ENCODE data around the gene ARHGAP30.
"Not testable (repeated sequence)": the region's sequence is repeated elsewhere in the genome, so short reads cannot be mapped to it uniquely, and the experiment has no call there.

ARHGAP30 gene

DNA sequence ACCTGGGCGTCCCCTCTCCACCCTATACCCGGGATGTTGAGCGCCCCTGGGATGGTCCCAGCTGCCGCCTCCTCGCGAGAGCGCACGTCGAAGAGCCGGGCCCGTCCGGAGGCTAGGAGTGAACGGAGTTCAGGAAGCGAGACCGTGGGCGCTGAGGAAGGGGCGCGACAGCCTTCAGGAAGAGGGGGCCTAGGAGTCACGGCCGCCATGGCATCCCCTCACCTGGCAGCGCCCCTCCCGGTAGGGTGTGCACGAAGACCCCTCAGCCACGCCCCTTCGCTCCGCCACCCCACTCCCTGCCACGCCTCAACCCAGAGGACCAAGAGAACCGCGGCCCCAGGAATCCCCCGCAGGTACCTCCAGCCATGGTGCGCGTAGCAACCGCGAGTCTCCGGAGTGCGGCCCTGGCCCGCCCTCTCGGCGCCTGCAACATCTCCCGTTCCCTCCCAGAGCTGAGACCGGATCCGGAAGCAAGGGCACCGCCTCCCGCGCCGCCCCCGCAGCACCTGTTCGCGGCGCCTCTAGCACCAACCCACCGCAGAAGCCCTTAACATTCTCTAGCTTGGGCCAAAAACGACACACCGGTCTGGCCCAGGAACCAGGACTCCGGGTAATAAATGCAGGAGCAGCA is 31.1 kb downstream of the ARHGAP30 start, which contains the start of gene TSTD1:
Gene TSTD1 (minus strand): TSS at position 442 of the 631 bp plus-strand sequence. CDS start 75 bp downstream, at position 367.
- DNase-seq (ENCODE audit: low read depth in 2 of 2) = no peak

DNA sequence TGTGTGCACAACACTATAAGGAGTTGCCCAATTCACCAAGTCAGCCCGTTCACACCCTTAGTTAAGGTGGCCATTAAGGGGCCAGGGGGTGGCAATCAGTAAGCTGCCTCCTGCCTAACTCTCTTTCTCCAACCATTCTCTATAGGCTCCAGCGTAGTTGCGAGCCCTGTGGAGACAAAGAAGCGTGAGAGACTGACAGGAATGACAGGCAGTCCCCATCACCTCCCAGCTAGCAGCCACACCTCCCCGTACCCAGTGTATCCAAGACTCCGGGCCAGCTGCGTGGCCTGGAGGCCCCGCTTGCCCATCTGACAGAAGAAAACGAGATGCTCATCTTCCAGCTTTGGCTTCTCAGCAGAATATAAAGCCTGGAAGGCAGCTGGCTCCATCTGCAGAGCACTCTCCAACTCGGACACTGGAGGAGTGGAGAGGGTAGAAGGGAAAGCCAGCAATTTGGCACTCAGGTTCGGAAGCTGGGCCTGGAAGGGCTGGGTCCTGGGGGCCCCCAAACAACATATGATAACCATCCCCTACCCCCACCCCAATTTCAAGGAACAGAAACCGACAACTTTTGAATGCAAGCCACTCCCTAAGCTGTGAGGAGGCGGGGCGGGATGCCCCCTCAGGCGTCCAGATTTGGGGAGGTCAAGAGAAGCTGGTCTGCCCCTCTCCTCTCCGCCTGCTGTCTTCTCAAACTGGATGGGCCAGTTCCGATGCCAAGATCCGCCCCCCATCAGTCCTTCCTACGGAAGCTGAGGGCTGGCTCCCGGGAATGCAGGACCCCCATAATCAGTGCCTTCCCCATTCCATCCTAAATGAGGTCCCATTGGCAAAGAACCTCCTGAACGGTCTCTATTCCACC is 31.8 kb downstream of the ARHGAP30 start:
- no peak for DNase-seq (ENCODE audit: low read depth in 2 of 2)

DNA sequence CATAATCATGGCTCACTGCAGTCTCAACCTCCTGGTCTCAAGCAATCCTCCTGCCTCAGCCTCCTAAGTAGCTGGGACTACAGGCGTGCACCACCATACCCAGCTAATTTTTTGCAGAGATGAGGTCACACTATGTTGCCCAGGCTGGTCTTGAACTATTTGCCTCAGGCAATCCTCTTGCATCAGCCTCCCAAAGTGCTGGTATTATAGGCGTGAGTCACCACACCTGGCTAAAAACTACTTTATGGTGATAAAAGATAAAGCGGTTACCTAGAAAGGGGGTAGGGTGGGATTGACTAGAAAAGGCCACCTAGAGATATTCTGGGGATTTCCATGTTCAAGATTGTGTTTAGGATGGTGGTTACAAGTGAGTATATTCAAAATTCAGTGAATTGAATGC is 35.9 kb downstream of the ARHGAP30 start:
- no peak for DNase-seq (ENCODE audit: low read depth in 2 of 2)

DNA sequence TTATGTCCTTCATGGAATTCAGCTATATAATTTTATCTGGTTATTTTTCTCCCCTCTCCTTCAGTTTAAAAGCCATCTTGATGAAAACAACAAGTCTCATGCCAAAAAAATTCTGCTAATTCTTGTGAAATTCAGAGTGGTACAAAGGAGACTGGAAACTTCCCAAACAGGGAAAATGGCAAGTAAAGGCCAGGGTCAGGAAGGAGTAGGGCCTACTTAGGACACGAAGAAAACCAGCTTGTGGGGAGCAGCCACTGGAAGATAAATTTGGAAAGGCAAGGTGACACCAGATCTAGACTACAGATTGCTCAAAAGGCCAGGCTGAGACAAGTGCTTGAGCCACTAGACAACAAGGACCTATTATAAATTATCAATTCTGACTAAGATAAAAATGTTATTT is 37.3 kb downstream of the ARHGAP30 start:
- DNase-seq (ENCODE audit: low read depth in 2 of 2) = no peak

DNA sequence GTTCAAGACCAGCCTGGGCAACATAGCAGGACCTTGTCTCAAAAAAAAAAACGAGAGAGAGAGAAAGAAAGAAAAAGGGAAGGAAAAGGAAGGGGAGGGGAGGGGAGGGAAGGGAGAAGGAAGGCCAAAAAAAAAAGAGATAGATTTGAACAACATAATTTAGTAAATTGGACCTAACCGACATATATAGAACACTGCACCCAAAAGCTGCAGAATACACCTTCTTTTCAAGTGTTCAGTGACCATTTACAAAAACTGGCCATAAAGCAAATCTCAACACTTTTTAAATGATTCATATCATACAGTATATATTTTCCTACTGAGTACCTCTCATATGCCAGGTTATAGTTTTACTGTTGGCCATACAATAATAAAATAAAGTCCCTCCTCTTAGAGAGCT is 37.8 kb downstream of the ARHGAP30 start:
- no peak for DNase-seq (ENCODE audit: low read depth in 2 of 2)

DNA sequence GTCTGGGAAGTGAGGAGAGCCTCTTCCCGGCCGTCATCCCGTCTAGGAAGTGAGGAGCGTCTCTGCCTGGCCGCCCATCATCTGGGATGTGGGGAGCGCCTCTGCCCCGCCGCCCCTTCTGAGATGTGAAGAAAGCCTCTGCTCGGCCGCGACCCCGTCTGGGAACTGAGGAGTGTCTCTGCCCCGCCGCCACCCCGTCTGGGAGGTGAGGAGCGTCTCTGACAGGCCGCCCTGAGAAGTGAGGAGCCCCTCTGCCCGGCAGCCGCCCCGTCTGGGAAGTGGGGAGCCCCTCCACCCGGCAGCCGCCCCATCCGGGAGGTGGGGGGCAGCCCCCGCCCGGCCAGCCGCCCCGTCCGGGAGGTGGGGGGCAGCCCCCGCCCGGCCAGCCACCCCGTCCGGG is 40.2 kb downstream of the ARHGAP30 start:
- DNase-seq (ENCODE audit: low read depth in 2 of 2) = not testable (repeated sequence)

DNA sequence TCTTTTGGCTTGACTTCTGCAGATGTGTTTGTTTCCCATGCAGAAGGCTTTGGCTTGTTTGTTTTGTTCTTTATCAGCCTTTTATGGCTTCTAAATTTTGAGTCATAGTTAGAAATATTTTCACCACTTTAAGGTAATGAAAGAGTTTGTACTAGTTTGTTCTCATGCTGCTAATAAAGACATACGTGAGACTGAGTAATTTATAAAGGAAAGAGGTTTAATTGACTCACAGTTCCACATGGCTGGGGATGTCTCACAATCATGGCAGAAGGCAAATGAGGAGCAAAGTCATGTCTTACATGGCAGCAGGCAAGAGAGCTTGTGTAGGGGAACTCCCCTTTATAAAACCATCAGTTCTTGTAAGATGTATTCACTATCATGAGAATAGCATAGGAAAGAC is 42.7 kb downstream of the ARHGAP30 start:
- DNase-seq (ENCODE audit: low read depth in 2 of 2) = not testable (repeated sequence)

DNA sequence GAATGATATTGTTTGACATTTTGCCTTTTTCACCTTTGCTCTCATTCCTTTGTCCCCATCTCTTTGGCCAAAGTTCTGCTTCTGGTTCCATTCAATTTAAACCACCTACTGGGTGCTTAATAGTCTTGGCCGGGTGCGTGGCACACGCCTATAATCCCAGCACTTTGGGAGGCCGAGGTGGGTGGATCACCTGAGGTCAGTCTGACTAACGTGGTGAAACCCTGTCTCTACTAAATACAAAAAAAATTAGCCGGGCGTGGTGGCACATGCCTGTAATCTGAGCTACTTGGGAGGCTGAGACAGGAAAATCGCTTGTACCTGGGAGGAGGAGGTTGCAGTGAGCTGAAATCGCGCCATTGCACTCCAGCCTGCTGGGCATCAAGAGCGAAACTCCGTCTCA is 47.3 kb downstream of the ARHGAP30 start:
- not testable (repeated sequence) for DNase-seq (ENCODE audit: low read depth in 2 of 2)

DNA sequence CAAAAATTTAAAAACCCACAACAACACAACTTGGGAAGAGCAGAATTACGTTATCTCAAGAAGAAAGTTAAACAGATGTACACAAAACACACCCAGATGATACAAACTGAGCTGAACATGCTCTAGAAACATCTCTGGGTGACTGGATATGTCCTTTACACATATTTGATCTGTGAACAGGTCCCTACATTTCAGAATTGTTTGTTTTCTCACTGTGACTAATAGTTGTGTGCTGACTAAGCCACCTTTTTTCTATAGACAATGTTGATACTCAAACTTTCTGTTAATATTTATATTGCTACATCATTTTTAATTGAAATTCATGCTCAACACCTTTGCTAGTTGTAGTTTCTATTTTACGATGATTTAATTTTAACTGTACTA is 47.7 kb downstream of the ARHGAP30 start:
- DNase-seq (ENCODE audit: low read depth in 2 of 2) = no peak

DNA sequence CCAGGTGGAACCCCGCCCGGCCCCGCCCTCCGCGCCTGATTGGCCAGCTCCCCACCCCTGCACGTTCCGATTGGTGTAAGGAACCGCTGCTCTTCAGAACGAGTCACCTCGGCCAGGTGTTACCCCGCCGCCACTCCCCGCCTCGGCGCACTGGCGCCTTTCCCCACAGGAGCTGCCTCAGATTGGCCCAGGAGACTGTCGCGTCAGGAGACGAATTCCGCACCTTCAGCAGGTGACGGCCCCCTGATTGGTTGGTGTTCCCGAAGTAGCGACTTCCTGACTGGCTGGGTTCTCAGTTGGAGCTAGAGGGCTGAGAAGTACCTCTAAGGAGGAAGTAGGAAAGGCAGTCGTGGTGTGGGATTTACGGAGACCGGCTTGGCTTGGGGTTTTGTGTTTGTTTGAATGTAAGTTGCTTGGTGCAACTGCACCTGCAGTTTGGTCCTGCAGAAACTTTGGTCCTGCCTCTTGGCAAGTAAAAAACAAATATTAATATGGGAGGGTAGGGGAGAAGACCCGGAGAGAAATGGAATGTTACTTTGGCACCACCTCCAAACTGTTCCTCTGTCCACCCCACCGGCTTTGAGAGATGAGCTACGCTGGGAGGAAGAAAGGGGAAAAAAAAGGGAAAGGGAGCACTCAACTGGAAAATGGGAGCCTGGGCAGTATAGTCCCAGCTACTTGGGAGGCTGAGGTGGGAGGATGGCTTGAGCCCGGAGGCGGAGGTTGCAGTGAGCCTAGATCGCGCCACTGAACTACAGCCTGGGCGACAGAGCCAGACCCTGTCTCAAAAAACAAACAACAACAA is 48.3 kb downstream of the ARHGAP30 start:
- DNase-seq (ENCODE audit: low read depth in 2 of 2) = no peak

DNA sequence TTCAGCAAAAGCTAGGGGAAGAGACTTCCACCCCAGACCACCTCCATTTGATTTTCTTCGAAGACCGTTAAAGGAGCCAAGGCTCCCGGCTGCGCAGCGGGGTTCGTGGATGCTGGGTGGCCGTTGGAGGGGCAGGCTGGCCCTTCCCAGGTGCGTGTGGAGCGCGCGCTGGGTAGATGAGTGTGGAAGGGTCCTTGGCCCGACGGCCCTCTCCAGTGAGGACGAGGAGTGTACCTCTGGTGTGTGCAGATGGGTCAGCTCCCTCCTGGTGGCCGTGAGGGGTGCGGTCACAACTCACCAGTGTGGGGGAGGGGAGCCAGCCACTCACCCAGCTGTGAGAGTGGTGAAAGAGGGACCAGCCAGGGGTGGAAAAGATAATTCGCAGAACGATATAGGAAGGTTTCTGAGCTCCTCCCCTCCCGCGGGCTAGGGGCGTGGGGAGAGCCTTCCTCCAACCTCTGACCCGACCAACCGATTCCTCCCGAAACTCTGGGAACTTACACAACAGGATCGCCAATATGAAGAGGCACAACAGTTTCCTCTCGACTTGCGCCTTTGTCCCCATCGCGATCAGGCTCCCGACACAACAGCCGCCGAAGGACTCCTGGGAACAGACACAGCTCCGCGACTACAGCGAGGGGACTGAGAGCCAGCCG is 49.1 kb downstream of the ARHGAP30 start, which contains the start of gene F11R:
Gene F11R (minus strand): TSS at position 644 of the 656 bp plus-strand sequence. CDS start 79 bp downstream, at position 565.
- no peak for DNase-seq (ENCODE audit: low read depth in 2 of 2)

DNA sequence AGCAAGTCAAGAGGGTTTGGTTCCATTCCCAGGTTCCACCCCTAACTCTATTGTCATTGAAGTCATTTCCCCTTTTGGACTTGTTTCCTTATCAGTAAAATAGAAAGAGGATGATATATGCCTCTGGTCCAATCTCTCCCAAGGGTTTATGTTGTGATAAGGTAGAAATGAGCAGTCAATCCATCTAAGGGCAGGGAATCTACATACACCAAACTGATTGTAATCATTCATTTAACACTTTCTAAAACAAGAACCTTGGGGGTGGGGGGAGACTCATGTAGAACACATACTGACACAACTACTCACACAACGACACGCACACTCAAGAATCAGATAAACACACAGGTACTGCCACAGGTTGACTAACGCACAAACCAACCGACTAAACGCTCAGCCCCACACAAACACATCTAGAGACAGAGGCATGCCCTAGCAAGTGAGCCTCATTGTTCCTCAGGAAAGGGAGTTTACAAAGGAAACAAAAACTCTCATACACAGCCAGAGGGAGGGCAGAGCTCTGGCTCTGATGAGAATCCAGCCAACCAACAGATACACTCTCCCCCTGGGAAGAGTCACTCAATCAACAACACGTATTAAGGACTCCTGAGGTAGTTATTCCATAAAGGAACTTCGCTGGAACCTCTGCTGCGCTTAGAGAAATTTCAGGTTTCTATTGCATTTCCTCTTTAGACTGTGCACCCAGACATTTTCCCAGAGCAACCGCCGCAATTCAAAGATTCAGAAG is 49.8 kb downstream of the ARHGAP30 start:
- DNase-seq (ENCODE audit: low read depth in 2 of 2) = no peak

DNA sequence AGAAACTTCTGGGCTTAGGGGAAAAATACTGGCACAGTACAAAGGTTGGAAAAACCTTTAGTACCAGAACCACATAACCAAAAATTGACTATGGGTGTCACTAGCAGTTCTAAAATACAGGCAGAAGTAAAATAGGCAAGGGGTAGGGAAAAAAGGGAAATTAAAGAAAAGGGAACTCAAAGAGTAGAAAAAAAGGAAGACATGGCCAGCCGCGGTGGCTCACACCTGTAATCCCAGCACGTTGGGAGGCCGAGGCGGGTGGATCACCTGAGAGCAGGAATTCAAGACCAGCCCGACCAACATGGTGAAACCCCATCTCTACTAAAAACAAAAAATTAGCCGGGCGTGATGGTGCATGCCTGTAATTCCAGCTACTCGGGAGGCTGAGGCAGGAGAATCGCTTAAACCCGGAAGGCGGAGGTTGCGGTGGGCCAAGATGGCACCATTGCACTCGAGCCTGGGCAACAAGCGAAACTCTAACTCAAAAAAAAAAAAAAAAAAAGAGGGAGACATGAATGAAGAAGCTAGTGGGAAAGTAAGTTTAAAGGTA is 50.5 kb downstream of the ARHGAP30 start:
- not testable (repeated sequence) for DNase-seq (ENCODE audit: low read depth in 2 of 2)

DNA sequence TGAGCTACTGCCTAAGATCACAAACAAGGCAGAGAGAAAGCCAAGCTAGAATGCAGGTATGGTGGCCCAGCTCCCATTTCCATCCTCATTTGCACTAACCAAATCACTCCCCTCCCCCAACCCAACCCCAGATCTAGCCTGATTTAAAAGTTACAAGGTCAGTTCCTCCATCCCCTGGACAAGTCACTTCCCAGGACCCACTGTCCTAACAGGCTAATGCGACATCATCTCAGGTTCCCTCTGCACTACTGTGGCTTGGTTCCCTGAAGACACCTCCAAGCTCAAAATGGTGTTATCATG is 51.1 kb downstream of the ARHGAP30 start:
- DNase-seq (ENCODE audit: low read depth in 2 of 2) = no peak

DNA sequence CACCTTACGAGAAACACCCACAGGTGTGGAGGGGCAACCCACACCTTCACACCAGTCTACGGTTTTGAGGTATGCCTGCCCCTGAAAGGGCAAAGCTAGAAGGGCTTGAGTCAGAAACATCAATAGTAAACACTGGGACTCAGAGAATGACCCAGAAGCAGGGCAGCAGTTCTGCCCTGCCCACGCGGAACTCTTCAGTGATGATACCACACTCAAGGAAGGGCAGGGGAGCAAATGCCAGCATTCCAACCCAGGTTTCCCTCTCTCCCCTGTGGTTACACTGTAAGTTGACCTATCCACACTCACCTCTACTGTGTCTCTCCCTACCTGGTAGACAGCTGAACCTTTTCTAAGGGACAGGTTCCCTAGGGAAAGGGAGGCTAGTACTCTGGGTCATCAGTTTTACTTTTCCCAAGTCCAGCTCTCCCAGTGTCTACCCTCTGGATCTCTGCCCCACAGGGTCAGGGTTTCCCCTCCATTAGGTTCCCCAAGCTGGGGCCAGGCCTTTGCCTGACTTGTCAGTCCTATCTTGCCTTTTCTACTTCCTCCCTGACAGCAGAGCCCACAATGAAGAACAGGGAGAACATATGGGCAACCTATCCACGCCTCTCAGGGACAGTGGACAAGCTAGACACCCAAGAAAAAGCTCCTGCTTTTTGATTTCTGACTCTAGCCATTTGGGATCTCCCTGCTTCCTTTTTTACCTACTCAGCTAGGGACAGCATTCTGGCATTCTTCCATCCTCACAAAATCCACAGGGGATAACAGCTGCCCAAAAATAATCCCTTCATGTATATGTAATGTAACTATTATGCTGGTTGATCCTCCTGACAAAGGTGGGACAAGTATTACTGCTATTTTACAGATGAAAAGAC is 51.7 kb downstream of the ARHGAP30 start:
- DNase-seq (ENCODE audit: low read depth in 2 of 2) = no peak

DNA sequence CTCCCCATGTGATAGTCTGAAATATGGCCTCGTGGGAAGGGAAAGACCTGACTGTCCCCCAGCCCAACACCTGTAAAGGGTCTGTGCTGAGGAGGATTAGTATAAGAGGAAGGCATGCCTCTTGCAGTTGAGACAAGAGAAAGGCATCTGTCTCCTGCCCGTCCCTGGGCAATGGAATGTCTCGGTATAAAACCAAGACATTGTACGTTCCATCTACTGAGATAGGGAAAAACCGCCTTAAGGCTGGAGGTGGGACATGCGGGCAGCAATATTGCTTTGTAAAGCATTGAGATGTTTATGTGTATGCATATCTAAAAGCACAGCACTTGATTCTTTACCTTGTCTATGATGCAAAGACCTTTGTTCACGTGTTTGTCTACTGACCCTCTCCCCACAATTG is 52.5 kb downstream of the ARHGAP30 start:
- not testable (repeated sequence) for DNase-seq (ENCODE audit: low read depth in 2 of 2)

DNA sequence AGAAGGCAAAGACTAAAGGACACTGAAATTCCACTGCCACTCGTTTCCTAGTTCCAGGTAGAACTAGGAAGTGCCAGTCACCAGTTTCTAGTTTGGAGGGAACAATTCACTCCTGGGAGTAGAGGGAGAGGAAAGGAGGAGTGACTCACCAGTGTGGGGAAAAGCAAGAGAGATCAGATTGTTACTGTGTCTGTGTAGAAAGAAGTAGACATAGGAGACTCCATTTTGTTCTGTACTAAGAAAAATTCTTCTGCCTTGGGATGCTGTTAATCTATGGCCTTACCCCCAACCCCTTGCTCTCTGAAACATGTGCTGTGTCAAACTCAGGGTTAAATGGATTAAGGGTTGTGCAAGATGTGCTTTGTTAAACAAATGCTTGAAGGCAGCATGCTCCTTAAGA is 53.0 kb downstream of the ARHGAP30 start:
- DNase-seq (ENCODE audit: low read depth in 2 of 2) = not testable (repeated sequence)

DNA sequence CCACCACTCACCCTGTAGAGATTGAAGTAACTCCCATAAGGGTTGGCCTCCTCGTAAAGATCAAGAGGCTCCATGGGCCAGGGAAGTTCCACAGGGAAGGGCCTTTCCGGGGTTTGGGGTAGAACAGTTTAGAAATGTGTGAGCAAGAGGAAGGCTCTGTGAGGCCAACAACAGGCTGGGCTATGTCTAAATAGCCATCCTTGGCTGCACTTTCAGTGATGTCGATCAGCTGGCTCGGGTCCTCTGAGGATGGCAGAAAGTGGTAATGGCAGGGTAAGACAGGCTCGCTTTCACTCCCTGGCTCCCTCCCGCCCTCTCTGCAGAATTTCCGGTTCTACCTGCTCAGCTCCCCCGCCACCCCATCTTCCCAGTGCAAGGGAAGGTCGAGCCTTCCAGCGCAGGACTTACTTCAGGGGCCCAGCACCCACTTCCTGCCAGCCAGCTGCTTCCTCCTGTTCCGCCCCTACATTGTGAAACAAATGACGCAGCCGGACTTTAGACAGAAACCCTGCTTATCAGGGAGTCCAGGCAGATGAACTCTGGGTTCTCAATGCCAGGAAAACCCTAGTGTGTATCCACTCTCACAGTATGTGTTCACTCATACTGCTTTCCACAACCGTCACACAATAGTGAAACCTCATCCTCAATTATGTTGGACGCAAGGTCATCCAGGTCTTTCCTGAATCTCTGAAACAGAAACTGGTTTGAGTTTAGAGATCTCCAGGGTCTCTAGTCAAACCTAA is 56.0 kb downstream of the ARHGAP30 start:
- DNase-seq (ENCODE audit: low read depth in 2 of 2) = no peak

DNA sequence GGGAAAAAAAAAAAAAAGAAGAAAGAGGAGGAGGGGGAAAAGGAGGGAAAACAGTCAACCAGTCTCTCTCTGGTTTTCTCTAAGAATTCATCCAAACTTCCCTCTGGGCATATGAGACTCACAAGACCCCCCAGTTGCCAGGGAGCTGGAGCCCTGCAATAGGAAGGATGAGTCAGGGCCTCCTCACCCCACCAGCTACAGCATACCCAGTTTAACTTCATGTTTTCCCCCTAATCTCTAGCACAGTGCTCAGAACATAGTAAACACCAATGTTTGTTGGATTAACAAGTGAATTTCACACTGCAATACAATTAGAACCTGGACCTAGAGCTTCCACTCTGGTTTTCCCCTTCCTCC is 56.6 kb downstream of the ARHGAP30 start:
- no peak for DNase-seq (ENCODE audit: low read depth in 2 of 2)

All from fibroblast of skin of left biceps (primary cell).